ENCODE measurements around the gene TSHZ2. TPM values are rescaled to one million over a fixed set of nuclear protein-coding genes. Genes with fewer than 3 reads are reported as not detected.
A peak's percentile ranks its signal among the peaks of the same experiment; 100 is the strongest.

The TSHZ2 gene
- total RNA-seq, 1 experiment from 2014 or later: 0.20 TPM

GRCh38 chr20:53309515-53309914 lies 337.4 kb downstream of the TSHZ2 start (continued):
- no peak for TF ChIP-seq CTCF (IDR thresholded peaks at IDR 0.05)
- no peak for TF ChIP-seq AFF4 (CRISPR knock-in tag; IDR thresholded peaks at IDR 0.05; ENCODE audit: borderline replicate concordance)

GRCh38 chr20:53312957-53313356 lies 340.8 kb downstream of the TSHZ2 start:
- no peak for ATAC-seq
- H3K27me3 Mint-ChIP-seq (ENCODE audit: low read depth): no peaks in the 10 kb centered on the region
- DNase-seq (ENCODE audit: low spot score): no peak
- H3K4me1 Mint-ChIP-seq: peaks cover 12% of the 10 kb centered on the region
- peaks cover 10% of the 10 kb centered on the region for H3K9me3 Mint-ChIP-seq
- ChIA-PET POLR2A (no interaction called here), CTCF (no interaction called here)
- H3K27ac Mint-ChIP-seq: no peak overlapping the region
- no peaks in the 10 kb centered on the region for H3K36me3 Mint-ChIP-seq
- H3K4me3 Mint-ChIP-seq: no peak overlapping the region
- TF ChIP-seq ZNF425 (CRISPR knock-in tag; conservative IDR thresholded peaks at IDR 0.05): no peak

- Mint-ChIP-seq H3K9me3 (peaks cover 15% of the 10 kb centered on the region), H3K4me1 (peaks cover 12% of the 10 kb centered on the region), H3K27me3 (ENCODE audit: low read depth) (no peaks in the 10 kb centered on the region), H3K4me3 (no peak overlapping the region), H3K27ac (no peak overlapping the region), H3K36me3 (peaks cover 6% of the 10 kb centered on the region; the same call in 1 of the 2 replicates)
- DNase-seq (ENCODE audit: low spot score): no peak
- ATAC-seq: peak; percentile 24; the same call in 1 of the 2 replicates
- CTCF ChIA-PET: interaction anchor here (0.9 to 1.4 kb wide), 4 partner anchors 15 to 231 kb away, joined by 3 to 4 read pairs (median 4); no protein-coding TSS in a partner anchor
- POLR2A ChIA-PET: interaction anchor here (0.6 kb wide), 1 partner anchor 70 kb away, joined by 3 read pairs; no protein-coding TSS in a partner anchor
- TF ChIP-seq CDX4 (CRISPR knock-in tag; IDR thresholded peaks at IDR 0.05; ENCODE audit: borderline replicate concordance): no peak
- TF ChIP-seq E2F4 (CRISPR knock-in tag; IDR thresholded peaks at IDR 0.05; ENCODE audit: borderline replicate concordance, low read depth): no peak
- TF ChIP-seq CREM (CRISPR knock-in tag; IDR thresholded peaks at IDR 0.05): no peak
- no peak for TF ChIP-seq E2F1 (CRISPR knock-in tag; IDR thresholded peaks at IDR 0.05)
- TF ChIP-seq CTCF (IDR thresholded peaks at IDR 0.05): no peak
- no peak for TF ChIP-seq ZNF396 (CRISPR knock-in tag; IDR thresholded peaks at IDR 0.05; ENCODE audit: borderline replicate concordance)
- no peak for TF ChIP-seq ZNF317 (CRISPR knock-in tag; IDR thresholded peaks at IDR 0.05; ENCODE audit: borderline replicate concordance, low read depth)
- no peak for TF ChIP-seq ZNF512 (CRISPR knock-in tag; IDR thresholded peaks at IDR 0.05; ENCODE audit: borderline replicate concordance)
- TF ChIP-seq HMGXB4 (CRISPR knock-in tag; IDR thresholded peaks at IDR 0.05): no peak
- TF ChIP-seq FOXK1 (CRISPR knock-in tag; IDR thresholded peaks at IDR 0.05): no peak
Observed at GRCh38 chr20:53316206-53316937, 344.2 kb downstream of the TSHZ2 start.

Data from WTC11 (cell line).